Suprapubic skin (tissue), 4 donors: ENCODE data around the gene RNF145. TPM values are rescaled to one million over a fixed set of nuclear protein-coding genes. Genes with fewer than 3 reads are reported as not detected.
A peak's percentile ranks its signal among the peaks of the same experiment; 100 is the strongest.

Experiments
- DNase-seq, 2 donors: peaks; one replicate each; pipeline ENCODE4 v3.0.0-alpha.2; 2019; ENCODE audit warnings: low spot score in 2 of 2
- H3K27ac ChIP-seq: fragments of 200-600 bp; sonication (generic); one replicate; pipeline ENCODE4 v1.5.1; 2019
- H3K27me3 ChIP-seq: fragments of 200-600 bp; sonication (generic); one replicate; pipeline ENCODE4 v1.5.1; 2019
- H3K36me3 ChIP-seq: fragments of 200-600 bp; sonication (generic); one replicate; pipeline ENCODE4 v1.5.1; 2019
- H3K4me1 ChIP-seq: fragments of 200-600 bp; sonication (generic); one replicate; pipeline ENCODE4 v1.5.1; 2019
- H3K4me3 ChIP-seq: fragments of 200-600 bp; sonication (generic); one replicate; pipeline ENCODE4 v1.5.1; 2019; ENCODE audit warnings: mild to moderate bottlenecking
- H3K9me3 ChIP-seq: fragments of 200-600 bp; sonication (generic); one replicate; pipeline ENCODE4 v1.5.1; 2019
- CTCF ChIP-seq, 2 donors: fragments of 200-600 bp in 1 of 2; fragments of 450-650 bp in 1 of 2; sonication (generic) in 1 of 2; IDR thresholded peaks; one replicate each; pipeline ENCODE4 v1.5.1; 2016 to 2019; ENCODE audit warnings: antibody characterized with exemption in 2 of 2, mild to moderate bottlenecking in 1 of 2, moderate library complexity in 1 of 2
- EP300 ChIP-seq: sonication (generic); formaldehyde crosslinking; IDR thresholded peaks from one replicate; pipeline ENCODE4 v1.6.1; 2017; ENCODE audit warnings: antibody characterized with exemption
- POLR2A ChIP-seq, 2 donors: fragments of 450-650 bp; IDR thresholded peaks; one replicate each; pipeline ENCODE4 v1.6.1; 2017; ENCODE audit warnings: antibody characterized with exemption in 2 of 2, mild to moderate bottlenecking in 2 of 2, moderate library complexity in 2 of 2
- POLR2AphosphoS5 ChIP-seq, 3 donors: sonication (generic); formaldehyde crosslinking; IDR thresholded peaks; one replicate each; pipeline ENCODE4 v1.6.1; 2017; ENCODE audit warnings: antibody characterized with exemption in 3 of 3
- WGBS: methylation state at CpG from one replicate; pipeline ENCODE4 v1.1.5; 2018; 5-methylcytosine and 5-hydroxymethylcytosine counted together
- total RNA-seq, 4 donors: library from RNA; depleted of rRNA; stranded (reverse); fragments of >200 nt; gene quantifications; one replicate each; pipeline ENCODE4 v1.1.0, GENCODE V29; 2016

The RNF145 gene
- total RNA-seq, 4 donors from 2014 or later = 37.4 to 57.0 (median 48.2) TPM

GRCh38 chr5:159139802-159140201 lies 69.6 kb downstream of the RNF145 start:
- WGBS = 89% methylated on average over 6 of the region's 7 CpGs

GRCh38 chr5:159135896-159136531 lies 73.3 kb downstream of the RNF145 start:
- DNase-seq = no peak
- H3K27me3 ChIP-seq = peaks cover 5% of the 10 kb centered on the region
- no peaks in the 10 kb centered on the region for H3K36me3 ChIP-seq
- H3K4me3 ChIP-seq = no peak overlapping the region
- no peaks in the 10 kb centered on the region for H3K9me3 ChIP-seq
- H3K4me1 ChIP-seq = no peaks in the 10 kb centered on the region
- TF ChIP-seq POLR2A (IDR thresholded peaks at IDR 0.05) = no peak
- no peak for TF ChIP-seq EP300
- no peak for TF ChIP-seq CTCF (IDR thresholded peaks at IDR 0.05)
- no peak for TF ChIP-seq POLR2AphosphoS5 (IDR thresholded peaks at IDR 0.05)
- no peak overlapping the region for H3K27ac ChIP-seq
- 29% methylated on average over 9 of the region's 9 CpGs for WGBS

More at GRCh38 chr5:159139802-159140201, 69.6 kb downstream of the RNF145 start:
- TF ChIP-seq POLR2A (IDR thresholded peaks at IDR 0.05) (no peak), CTCF (IDR thresholded peaks at IDR 0.05) (no peak), POLR2AphosphoS5 (IDR thresholded peaks at IDR 0.05) (no peak), EP300 (no peak)
- H3K36me3 ChIP-seq = no peaks in the 10 kb centered on the region
- no peak for DNase-seq
- H3K4me3 ChIP-seq = no peak overlapping the region
- no peaks in the 10 kb centered on the region for H3K4me1 ChIP-seq
- no peak overlapping the region for H3K27ac ChIP-seq
- H3K27me3 ChIP-seq = peaks cover 5% of the 10 kb centered on the region
- no peaks in the 10 kb centered on the region for H3K9me3 ChIP-seq

GRCh38 chr5:159133041-159133741 lies 76.2 kb downstream of the RNF145 start:
- H3K27me3 ChIP-seq = peaks cover 3% of the 10 kb centered on the region
- H3K36me3 ChIP-seq = no peaks in the 10 kb centered on the region
- 36% methylated on average over 11 of the region's 11 CpGs for WGBS
- H3K4me1 ChIP-seq = no peaks in the 10 kb centered on the region
- DNase-seq = peak in 1 of 2 donors; percentile 68
- no peak overlapping the region for H3K4me3 ChIP-seq
- H3K27ac ChIP-seq = no peak overlapping the region
- TF ChIP-seq EP300 = no peak
- peak; percentile 54 to 70 for TF ChIP-seq CTCF (IDR thresholded peaks at IDR 0.05)
- no peak for TF ChIP-seq POLR2A (IDR thresholded peaks at IDR 0.05)
- no peak for TF ChIP-seq POLR2AphosphoS5 (IDR thresholded peaks at IDR 0.05)
- H3K9me3 ChIP-seq = no peaks in the 10 kb centered on the region

GRCh38 chr5:159132429-159133040 lies 76.8 kb downstream of the RNF145 start:
- 48% methylated on average over 5 of the region's 5 CpGs for WGBS
- no peak for DNase-seq
- no peak overlapping the region for H3K4me3 ChIP-seq
- H3K4me1 ChIP-seq = no peaks in the 10 kb centered on the region
- no peak overlapping the region for H3K27ac ChIP-seq
- no peaks in the 10 kb centered on the region for H3K9me3 ChIP-seq
- no peak for TF ChIP-seq CTCF (IDR thresholded peaks at IDR 0.05)
- H3K27me3 ChIP-seq = peaks cover 8% of the 10 kb centered on the region
- H3K36me3 ChIP-seq = no peaks in the 10 kb centered on the region

- WGBS = 44% methylated on average over 4 of the region's 4 CpGs
- peaks cover 8% of the 10 kb centered on the region for H3K27me3 ChIP-seq
- no peak overlapping the region for H3K27ac ChIP-seq
- H3K4me1 ChIP-seq = no peaks in the 10 kb centered on the region
- no peak for TF ChIP-seq CTCF (IDR thresholded peaks at IDR 0.05)
- TF ChIP-seq POLR2AphosphoS5 (IDR thresholded peaks at IDR 0.05) = no peak
- TF ChIP-seq EP300 = no peak
- no peak for TF ChIP-seq POLR2A (IDR thresholded peaks at IDR 0.05)
- no peaks in the 10 kb centered on the region for H3K9me3 ChIP-seq
- no peak overlapping the region for H3K4me3 ChIP-seq
- DNase-seq = no peak
- no peaks in the 10 kb centered on the region for H3K36me3 ChIP-seq
Observed at GRCh38 chr5:159131951-159132350, 77.4 kb downstream of the RNF145 start.
